Stimulated activated CD8-positive, alpha-beta memory T cell treated with anti-CD3 and anti-CD28 coated beads, Interleukin-4, amount 100 ng/mL, for 24 hours (primary cell): ENCODE measurements around the gene EPHA4.

Experiments used
- DNase-seq: peaks from one replicate; pipeline ENCODE4 v3.0.0-alpha.2; 2020; ENCODE audit warnings: low read depth

Gene EPHA4

DNA sequence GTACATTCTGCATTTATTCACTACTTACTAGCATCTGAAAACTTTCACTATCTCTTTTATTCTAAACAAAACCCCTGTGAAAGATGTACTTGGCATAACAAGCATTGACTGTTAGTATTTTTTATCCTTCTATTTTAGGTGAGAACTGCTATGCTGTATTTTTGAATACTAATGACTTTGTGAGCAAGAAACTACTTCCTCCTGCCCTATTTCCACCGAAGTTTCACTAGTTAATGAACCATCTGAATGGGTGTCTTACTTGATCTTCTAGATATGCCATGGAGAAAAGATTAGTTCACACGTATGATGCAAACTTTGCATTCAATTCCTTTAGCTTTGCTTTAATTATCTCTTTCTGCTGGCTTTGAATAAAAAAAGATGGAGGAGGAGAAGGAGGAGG is 68.1 kb downstream of the EPHA4 start:
- no peak for DNase-seq

DNA sequence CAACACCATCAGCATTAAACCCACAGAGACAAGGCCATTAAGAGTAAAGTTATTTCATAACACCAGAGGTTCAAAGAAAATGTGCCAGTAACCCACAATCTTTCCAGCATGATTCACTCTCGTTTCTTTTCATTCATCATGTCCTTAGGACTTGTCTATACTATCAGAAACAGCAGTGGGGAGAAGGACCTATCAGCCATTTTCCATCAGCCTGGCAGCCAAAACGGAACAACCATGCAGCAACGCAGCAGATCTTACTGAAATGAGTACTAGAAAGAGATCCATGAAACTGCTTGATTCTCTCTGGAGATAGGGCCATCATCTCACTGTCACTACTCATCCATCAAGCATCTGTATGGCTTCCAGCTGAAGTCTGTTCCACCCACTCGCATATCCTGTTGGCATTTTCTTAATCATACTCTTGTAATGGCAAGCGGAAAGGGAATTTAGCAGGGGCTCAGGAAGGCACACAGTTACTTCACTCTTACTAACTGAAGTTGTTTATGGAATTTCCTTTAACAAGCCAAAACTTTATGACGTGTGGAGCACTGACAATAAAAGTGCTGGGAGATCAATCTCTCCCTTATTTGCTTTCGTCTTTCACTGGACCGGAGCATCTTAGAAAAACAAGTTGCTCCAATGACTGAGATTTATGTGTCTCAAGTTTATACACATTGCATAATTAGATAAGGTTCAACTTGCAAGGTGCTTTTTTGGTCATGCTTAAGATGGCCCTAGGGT is 69.7 kb downstream of the EPHA4 start:
- no peak for DNase-seq

DNA sequence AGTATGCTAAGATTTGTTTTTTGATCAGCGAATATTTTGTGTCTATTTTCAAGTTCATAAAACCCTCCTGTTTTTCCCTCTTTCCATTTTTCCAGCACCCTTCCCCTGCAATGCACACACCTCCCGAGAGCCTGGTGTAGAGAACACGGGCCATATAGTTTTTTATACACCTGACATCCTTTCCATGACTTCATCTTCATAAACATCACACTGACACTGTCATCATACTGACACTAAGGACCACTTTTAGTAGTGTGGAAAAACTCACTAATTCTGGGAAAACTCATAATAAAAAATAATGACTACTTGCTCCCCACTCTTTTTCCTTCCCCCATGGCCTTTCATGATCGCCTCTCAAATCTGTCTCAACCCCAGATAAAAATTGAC is 70.2 kb downstream of the EPHA4 start:
- no peak for DNase-seq

DNA sequence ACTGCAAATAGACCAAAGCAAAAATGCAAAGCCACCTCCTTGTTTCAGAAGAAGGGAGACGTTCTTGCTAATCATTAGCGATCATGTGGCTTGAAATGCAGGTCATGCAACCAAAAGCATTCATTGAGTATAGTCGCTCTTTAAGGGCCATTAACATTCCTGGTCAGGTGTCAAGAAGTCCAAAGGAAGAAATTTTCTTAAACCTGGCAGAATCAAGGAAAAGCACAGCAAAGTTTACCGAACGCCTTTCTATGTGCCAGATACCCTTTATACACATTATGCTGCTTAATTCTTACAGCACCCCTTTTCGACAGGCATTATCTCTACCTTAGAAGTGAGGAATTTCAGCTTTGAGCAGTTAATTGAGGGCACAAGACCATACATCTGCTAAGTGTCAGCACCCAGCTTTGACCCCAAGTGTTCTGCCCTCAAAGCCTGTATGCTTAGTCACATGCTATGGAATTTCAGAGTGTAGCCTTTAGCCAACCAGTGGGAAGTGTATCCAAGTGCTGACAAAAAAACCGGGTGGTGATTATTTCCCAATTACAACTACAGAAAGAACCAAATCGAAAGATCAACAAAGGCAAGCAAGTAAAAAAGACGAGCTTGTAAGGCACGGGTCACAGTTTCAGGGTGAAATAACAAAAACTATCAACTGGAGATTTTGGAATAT is 70.8 kb downstream of the EPHA4 start:
- no peak for DNase-seq

DNA sequence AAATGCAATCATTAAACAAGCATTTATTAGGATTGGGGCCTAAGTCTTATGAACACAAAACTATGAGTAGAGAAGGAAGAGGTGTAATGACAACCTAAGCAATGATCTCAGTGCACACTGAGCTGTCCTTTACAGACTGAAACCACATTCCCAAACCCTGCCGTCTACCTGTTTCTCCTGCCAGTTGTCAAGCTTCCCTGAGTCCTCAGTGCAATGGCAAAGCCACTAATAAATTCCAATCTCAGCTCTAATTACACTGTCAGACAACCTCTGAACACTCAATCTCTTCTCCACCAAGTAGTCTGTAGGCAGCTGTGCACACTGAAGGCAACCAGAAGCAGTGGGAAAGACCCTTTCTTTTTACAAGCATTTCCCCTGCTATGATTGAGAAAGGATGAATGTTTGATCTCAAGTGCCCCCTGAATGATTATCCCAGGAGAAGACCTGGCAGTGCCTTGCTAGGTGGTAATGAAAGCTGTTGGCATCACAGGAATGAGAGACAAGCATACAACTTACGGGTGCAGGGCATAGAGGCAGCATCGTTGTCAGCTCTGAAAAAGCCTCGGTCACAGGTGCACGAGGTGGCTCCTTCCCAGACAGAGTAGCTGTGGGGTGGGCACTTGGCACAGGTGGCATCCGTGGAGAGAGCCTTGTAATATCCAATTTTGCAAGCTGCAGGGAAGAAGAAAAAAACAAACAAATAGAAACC is 71.4 kb downstream of the EPHA4 start:
- DNase-seq: no peak

DNA sequence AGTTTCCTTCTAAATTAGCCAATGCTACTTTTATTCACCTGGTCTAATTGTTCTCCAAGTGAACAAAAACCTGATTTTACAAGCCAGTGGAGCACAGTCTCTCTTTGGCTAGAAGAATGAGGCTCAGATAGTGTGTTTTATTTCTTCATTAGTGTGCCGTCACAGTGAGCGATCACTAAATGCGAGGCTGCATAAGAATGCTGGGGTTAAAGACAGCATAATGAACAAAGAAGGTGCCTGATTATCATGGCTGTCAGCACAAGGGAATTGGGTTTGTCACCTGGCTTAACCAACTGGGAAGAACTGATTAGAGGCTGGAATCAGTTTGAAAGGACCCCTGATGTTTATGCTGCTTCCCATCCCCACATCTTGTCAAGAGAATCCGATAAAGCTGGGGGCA is 76.4 kb downstream of the EPHA4 start:
- DNase-seq: no peak

DNA sequence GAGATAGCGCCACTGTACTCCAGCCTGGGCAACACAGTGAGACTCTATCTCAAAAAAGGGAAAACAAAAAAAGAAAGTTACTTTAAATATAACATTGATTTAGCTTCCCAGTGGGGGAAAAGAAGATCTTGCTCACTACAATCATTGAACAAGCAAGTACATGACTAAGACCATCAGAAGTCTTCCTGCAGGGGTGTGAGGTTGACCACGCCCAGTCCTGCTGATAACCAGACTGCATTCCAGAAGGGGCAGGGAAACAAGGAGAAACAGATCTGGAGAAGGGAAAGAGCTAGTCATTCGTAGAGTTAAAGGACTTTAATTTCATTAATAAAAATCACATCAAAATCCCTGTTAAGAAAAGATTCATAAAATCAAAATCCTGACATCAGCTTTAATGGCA is 77.5 kb downstream of the EPHA4 start:
- DNase-seq: no peak

DNA sequence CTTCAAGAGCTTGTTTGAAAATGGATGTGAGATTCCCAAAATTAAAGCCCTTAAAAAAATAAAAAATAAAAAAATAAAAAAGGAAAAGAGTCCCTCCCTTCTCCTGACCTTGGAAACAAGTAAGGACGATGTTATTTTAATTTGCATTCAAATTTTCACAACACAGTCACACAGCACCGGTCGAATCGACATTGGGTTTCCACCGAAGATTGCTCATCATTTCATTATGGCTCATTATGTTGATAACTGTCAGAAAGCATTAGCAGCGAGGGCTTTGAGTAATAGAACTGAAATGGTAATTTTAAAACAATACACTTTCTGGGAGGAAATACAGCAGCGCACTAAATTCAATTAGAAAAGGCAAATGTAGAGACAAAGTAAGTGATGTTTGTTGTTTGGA is 78.7 kb downstream of the EPHA4 start:
- no peak for DNase-seq

DNA sequence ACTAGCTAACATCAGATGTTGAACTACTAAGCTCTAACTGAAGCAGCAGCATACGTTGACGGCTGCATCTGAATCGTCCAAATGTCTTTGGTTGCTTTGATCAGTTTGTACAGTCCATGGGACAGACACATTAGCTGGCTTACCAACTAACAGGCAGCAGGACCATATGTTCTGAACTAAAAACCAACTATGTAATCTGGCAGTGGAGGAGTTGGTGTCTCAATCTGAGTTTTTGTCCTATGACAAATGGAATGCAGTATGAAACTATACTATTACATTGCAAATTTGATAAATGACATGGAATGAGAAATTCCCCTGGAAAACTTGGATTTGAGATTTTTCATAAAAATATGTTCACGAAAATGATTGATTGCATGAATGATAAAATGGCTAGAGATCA is 79.5 kb downstream of the EPHA4 start:
- DNase-seq: no peak

DNA sequence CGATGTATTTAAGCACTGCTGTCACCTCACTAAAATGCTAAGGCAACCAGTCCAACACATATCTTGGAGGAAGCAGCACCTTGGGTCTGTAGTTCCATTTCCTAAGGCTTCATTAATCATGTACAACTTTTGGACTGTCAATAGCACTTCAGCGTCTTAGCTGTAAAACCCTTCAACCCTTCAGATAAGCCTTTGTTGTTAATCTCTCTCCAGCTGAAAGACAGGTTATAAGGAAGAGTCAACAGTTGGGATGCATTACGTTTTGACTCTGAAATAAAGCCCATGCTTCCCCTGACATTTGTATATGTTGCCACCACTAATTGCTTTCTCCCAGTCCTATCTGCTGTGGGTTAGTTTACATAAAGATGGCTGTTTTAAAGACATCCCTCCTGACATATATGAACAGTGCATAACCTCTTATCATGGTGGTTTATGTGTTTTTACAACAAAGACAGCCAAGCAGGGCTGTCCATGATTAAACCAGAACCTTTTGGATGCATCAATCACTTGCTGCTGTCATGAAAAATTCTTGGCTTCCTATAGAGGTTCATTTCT is 81.5 kb downstream of the EPHA4 start:
- no peak for DNase-seq

DNA sequence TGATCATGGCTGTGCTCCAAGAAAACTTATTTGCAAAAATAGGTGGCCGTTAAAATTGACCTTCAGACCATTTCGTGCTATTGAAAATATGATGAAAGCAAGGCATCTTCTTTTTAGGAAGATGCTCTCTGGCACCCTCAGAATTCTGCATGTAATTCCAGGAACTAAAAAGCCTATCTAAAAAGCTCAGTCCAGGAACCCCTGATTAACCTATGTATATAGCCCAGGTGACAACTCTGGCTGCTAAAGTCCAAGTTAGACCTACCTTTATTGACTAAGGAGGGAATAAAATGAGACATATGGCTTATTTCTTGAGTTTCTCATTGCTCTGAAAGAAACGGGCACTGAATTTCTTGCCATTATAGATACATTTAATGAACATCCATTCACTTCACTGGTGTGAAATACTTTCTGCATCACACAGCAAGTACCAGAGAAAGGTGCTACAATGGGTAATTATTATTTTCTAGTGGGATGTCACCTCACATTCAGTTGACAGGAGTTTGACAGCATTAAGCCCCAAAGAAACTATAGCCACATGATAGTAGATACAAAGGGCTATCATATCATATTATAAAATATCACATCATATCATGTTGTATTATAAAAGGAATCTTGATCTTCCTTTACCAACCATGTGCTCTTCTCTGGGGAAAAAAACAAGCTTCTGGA is 83.8 kb downstream of the EPHA4 start:
- no peak for DNase-seq

DNA sequence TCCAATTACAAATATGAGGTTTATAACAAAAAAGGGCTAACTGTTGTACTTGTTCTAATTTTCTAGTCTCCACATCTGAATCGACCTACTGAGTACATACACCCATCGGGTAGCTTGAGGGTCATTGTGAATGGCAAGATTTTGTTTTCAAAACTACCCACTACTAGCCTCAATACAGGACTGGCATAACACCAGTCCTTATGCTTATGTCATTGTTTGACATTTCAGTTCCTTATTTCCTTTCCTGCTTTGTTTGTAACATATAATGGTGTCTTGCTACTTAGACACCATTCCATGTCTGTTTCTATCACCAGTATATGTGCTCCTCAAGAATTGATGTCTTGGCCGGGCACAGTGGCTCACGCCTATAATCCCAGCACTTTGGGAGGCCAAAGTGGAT is 86.0 kb downstream of the EPHA4 start:
- no peak for DNase-seq

DNA sequence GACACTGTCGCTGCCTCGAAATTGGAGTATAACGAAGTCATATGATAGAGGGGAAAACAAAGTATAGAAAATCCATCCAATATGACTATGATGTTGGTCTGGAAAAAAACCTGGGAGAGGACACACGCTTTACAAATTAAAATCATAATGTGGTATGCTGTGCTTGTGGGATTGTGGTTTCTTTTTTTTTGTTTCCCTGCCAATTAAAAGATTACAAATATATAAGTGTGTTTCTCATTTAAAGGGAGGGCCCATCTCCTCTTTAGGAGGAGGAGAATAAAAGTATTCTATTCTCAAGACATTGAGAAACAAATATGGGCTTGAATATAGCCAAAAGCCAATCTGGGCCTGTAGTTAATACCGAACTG is 86.6 kb downstream of the EPHA4 start:
- DNase-seq: no peak

DNA sequence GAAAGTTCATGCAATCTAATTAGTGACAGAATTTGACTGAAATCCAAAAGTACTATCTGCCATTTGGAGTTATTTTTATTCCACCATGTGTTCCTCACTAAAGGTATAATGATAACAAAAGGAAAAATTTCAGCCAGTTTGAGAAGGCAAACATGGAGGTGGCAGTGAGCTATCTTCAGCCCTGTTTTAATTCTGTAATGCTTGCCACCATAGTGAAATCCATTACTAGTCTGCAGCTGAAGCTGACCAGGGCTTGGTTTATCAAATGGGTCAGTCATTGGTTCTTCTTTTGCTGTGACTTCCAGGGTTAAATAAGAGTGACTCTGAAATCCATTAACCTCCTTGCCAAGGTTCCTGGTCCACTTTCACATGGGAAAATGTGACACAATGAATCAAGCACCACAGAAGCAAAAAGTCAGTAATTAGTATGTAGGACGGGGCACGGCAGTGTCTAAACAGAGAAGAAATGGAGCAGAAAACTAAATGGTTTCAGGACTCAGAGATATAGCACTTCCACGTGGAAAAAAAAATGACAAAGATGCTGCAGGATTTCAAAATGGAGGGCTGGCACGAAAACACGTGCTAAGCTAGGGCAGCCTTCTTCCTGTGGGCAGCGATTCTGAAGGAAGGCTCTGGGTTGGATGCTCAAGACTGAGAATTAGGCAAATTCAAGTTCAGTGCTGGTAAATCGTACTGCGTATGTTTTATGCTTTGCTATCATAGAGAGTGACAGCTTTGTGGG is 87.2 kb downstream of the EPHA4 start:
- DNase-seq: no peak

DNA sequence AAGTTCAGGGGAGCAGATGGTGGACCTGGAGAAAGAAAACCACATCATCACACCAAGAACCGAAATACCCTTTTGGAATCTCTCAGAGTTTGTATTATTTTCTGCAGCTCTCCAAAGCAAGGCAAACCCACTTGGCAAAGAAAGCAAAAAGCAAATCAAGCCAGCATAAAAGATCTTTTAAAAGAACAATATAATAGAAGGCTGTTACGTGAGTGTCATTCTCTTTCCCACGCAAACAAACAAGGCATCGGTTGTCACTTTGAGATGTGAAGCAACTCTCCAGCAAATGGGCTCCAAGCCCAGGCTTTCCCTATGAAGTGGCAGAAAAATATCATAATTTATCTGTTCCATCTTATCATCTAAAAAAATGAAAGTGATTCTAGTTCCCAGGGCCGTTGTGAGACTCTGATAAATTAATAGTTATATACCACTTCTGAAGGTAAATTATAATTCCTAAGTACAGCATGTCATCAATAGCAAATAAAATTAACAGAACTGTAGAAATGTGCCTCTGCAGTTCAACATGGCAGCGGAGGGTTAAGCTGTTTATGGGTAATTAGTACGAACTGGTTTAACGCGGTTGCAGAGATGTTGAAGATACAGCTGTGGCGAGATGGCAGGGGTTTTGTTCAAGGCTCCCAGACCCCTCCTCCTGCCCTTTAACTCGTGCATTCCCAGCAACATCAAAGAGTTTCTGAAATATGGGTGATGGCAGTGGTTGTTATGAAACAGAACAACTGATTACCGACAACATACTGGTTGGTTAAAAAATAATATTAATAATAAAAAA is 89.2 kb downstream of the EPHA4 start:
- DNase-seq: no peak

DNA sequence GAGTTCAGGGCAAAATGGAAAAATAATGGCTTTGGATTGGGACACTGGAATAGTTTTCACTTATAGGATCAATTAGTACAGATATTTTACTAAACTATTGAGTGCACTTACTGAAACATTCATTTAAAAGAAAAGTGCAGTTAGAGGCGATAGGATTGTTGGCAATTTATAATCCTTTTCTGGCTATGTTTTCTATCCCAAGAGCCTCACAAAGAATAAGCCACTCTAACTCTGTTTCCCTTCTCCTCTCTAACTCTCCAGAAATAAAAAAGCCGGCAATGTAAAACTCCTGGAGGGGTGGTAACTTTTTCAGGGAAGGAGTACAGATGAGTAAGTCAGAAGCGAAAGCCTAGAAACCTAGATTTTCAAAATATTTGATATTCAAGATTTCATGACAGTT is 91.3 kb downstream of the EPHA4 start:
- DNase-seq: no peak

DNA sequence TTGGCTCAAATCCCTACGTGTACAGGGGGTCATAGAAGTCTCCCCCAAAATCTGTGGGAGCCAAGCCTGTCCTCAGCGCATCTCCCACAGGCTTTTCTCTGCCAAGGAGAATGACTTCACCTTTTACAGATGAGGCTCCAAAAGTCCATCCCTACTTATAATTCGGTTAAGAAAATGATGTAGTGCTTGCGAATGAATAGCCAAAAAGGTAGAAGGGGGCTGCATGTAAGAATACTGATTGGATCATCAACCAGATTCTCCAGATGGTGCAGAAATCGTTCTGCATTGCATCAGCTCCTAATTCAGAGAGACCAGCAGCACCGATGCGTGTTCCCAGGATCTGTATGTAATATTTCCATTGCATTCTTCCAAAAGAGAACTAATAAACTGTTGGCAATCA is 91.9 kb downstream of the EPHA4 start:
- no peak for DNase-seq

DNA sequence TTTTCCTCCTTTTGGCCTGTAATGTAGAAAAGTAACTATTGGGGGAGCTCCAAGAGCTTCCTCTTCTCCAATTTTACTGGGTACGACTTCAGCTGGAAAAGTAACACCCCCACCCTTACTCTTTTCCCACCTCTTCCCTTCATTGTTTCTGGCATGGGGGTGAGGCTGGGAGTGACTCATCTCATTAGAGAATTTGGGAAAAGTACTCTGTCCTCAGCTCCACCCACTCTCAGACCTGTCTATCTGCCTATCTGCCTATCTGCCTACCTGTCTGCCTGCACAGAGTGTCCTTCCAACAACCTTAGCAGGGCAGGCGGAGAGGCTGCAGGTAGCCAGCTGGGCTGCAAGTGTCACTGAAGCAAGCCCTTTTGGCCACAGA is 93.6 kb downstream of the EPHA4 start:
- no peak for DNase-seq

DNA sequence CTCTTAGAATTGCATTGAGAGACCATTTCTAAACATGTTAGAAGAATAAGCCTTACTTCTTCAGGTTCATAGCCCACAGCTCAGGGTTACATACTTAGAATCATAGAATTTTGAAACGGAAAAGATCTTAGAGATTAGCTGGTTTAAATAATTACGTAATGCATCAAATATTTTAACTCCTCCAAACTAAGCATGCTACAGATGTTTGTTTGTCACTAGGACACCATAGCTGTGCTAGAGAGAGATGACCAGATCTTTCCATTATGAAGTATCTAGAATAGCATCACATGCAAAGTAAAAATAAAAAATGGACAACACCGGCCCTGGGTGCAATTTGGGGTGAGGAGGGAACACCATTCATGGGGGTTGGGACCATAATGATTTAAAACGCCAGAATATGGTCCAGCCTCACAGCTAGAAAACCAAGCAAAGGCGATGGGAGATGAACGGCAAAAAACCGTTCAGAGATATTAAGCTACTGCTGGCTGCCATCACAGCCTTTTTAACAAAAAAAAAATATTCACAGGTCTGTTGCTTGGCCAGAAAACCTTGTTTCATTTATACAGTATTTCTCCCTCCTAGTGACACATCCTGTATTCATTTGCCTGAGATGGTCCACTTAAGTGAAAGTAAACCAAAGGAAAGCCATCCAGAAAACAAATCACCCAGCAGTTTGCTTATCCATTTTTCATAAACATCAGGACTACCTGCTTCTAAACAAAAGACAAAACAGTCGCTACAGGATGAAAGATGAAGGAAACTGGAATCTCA is 94.2 kb downstream of the EPHA4 start:
- DNase-seq: no peak

DNA sequence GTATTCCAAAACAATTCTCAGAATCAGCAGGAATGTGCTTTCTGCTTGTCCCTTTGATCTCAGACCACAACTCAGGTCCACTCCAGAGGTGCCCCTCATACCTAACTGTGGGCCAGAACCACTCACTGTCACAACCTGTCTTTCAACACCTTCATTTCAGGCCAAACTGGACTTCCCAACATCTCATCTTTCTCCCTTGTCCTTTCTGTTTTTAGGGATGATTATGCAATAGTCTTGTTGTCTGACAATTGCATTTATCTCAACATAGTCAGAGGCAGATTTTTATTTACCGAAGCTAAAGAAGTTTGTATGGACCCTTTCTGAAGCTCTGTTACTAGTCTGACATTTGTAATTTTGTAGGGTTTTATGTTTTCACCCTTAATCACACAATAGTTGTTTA is 95.9 kb downstream of the EPHA4 start:
- no peak for DNase-seq
